CD4-positive, alpha-beta T cell treated with Interleukin-15 for 4 hours (primary cell): ENCODE measurements around the gene PREX1.

ENCODE experiments used
- DNase-seq: peaks from one replicate; pipeline ENCODE4 v3.0.0-alpha.2; 2020; ENCODE audit warnings: low spot score

Gene PREX1

GRCh38 chr20:48702455-48702913, 125.3 kb downstream of the PREX1 start:
- DNase-seq = no peak

DNA sequence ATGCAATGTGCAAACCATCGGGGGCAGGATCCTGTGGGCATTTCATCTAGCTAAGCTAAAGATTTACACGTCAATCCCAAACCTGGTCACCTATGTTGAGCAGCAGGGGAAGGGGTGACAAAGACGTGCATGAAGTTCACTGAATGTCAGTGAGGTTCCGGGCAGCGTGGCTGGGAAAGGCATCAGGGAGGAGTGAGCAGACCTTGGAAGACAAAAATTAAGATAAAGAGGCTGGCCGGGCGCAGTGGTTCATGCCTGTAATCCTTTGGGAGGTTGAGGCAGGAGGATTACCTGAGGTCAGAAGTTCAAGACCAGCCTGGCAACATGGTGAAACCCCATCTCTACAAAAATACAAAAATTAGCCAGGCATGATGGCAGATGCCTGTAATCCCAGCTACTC, 126.1 kb downstream of the PREX1 start:
- DNase-seq = no peak

DNA sequence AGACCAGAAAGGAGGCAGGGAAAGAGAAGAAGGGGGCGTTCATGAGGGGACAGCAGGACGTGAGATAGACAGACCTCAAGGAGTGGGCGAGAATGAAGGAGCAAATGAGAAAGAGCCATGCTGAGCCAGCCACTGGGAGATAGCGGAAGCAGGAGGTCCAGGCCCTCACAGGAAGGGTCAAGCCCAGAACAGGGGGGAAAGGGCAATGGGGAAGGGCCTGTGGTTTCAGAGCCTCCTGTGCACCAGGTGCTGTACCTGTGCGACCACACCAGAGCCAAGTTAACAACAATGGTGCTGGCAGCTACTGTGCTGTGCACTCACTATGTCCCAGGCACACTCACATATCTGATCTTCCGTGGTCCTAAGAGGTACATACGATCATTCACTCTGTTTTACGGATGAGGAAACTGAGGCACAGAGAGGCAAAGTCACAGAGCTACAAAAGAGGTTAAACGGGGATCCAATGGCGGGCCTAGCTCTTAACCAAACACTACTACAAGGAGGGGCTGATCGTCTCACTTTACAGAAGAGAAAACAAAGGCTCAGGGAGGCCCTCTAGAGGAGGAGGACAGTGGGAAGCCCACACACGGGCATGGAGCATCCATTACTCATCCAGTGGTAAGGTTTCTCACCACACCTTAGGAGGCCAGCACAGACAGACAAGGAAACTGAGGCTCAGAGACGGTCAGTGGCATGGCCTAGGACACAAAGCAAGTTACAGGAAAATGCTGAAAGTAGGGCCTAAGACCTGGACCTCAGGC, 129.1 kb downstream of the PREX1 start:
- DNase-seq = no peak

- no peak for DNase-seq
These were observed 129.8 kb downstream of the PREX1 start for GRCh38 chr20:48697845-48698491.

- DNase-seq = no peak
These were observed 131.1 kb downstream of the PREX1 start for GRCh38 chr20:48696671-48697070.

- no peak for DNase-seq
These were observed 132.1 kb downstream of the PREX1 start for GRCh38 chr20:48695738-48696137.

DNA sequence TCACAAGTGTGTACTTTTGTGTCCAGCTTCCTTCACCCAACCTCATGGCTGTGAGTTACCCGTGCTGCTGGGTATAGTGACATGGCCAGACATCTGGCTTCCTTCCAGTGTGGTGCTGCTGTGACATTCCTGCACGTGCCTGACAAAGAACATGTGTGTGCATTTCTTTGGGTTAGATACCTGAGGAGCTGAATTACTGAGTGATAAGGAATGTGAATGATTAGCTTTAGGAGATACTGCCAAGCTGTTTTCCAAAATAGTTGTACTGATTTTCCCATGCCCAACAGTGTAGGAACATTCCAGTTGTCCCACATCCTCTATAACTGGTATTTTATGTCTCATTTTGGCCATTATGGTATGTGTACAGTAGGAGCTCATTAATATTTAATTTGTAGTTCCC, 132.5 kb downstream of the PREX1 start:
- DNase-seq = no peak

DNA sequence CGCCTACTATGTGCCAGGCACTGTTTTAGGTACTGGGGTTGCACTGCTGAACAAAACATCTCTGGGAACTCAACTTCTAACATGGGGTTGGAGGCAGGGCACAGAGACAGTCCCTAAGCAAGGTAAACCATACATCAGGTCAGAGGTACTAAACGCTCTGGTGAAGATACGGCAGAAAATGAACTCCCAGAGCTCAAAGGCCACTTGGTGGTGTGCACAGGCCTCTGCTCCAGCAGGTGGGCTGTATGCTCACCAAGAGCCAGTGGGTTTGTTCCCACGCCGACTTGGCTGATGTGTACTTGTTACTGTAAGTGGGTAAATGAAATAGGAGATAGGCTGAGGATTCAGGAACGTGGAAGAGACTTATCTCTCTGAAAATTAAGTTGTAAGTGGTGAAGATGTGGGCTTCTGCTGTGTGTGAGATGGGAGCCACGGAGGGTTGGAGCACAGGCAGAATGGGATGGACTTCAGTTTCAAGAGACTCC, 133.4 kb downstream of the PREX1 start:
- DNase-seq = no peak

DNA sequence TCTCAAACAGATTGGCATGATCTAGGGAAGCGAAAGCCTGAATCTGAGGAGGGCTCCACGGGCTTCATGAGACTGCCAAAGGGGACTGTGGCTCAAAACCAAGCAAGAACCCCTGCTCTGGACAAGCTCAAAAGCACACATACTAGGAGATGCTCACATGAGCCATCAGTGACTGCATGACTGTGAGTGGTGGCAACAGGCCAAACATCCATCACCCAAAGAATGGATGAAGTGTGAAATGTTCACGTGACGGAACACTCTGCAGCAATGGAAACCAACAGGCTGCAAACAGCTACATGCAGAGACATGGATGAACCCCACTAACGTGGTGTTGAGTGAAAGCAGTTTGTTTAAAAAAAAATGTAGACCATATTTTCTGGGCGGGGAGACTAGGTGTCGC, 136.3 kb downstream of the PREX1 start:
- DNase-seq = no peak

- DNase-seq = no peak
These were observed 136.9 kb downstream of the PREX1 start for GRCh38 chr20:48690888-48691287.

GRCh38 chr20:48689874-48690571, 137.8 kb downstream of the PREX1 start:
- no peak for DNase-seq

GRCh38 chr20:48689388-48689787, 138.4 kb downstream of the PREX1 start:
- no peak for DNase-seq

GRCh38 chr20:48688579-48688978, 139.2 kb downstream of the PREX1 start:
- no peak for DNase-seq

GRCh38 chr20:48687117-48687800, 140.5 kb downstream of the PREX1 start:
- no peak for DNase-seq

GRCh38 chr20:48686238-48687116, 141.3 kb downstream of the PREX1 start:
- DNase-seq = no peak

GRCh38 chr20:48685300-48685699, 142.5 kb downstream of the PREX1 start:
- DNase-seq = no peak

DNA sequence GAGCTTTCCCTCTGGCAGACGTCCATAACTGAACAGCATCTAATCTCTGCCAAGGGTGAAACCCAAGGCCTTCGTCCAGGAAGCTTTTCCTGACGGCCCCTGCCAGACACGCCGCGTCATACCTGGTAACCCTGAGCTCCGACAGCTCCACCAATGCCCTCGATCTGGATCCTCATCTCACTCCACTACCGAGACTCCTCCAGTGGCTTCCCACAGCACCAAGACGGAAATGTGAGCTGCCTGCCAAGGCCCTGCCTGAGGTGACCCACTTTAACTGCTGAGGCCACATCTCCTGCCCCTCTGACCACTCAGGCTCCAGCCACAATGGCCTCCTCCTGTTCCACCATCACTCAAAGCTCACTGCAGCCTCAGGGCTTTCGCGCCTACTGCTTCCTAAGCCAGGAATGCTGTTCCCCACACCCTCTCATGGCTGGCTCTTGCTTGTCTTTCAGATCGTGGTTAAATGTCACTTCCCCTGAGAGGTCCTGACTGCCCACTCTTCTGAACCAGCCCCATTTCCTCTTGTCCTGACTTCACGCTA, 143.2 kb downstream of the PREX1 start:
- no peak for DNase-seq

DNA sequence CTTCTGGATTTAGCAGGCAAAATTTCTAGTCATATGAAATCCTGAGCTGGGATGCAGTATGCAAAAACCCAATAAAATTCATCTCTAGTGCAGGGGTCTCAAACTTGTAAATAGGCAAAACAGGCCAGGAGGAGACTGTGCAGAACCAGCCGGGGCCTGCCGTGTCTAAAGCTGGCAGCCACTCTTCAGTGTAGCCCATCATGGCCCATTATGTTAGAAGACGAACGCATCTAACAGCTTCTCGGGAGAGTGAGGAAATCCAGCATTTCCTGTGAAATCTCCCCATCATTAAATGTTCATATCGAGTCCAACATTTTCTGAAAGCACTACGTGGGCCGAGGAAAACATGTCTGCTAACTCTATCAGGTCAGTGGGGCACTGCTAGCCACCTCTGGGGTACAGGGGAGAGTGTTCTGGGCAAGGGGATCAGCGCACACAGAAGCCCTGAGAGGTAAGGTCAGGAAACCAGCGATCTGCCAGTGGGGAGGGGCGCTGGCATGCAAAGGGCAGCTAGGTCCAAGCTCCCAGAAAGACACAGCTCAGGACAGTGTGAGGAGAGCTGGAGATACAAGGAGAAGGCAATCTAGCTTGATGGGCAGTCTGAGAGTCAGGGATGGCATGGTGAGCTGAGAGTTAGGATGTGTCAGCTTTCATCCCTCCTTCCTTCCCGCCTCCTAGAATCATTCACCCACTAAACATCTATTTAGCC, 144.2 kb downstream of the PREX1 start:
- no peak for DNase-seq

DNA sequence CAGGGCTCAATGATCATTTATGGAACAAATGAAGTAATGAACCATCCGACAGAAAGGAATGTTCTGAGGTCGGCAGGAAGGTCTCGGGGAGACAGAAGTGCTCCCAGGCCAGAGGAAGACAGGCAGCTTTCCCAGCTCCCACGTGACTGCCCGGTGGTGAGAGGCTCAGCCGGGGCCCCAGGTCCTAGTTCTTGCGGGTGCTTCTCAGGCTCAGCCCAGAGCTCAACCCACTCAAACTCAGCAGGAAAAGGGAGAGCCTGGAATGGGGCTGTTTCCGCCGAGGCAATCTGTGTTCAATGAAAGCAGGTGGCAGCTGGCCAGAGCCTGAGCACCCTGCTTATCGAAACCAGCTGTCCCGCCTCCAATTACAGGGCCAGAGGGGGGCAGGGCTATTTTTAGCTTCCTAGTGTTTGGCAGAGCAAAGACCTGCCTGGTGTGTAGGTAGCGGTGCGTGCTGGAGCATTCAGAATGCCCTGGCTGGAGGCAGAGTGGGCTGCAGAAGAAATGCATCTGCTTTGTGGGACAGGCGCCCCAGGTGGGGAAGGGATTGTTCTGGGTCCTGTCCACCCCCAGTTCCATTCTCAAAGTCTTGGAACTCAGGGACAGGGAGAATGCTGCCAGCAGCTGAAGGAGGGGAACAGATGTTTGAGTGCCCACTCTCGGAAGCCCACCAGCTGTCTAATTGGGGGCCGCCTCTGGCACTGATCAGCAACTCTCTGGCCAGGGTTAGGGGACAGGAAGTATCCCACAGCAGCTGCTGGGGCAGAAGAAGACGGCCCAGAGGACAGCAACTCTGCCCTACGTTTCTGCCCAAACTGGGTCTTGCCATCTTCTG, 145.1 kb downstream of the PREX1 start:
- DNase-seq = no peak
